Breast epithelium (tissue), 3 donors: Measurements from ENCODE around the gene POLDIP2.

ENCODE experiments used
- CTCF ChIP-seq, 3 donors: fragments of 450-650 bp; IDR thresholded peaks; one replicate each; pipeline ENCODE4 v1.5.1; 2016 to 2017; ENCODE audit warnings: antibody characterized with exemption in 3 of 3, mild to moderate bottlenecking in 3 of 3, moderate library complexity in 3 of 3
- POLR2AphosphoS5 ChIP-seq, 3 donors: sonication (generic); formaldehyde crosslinking; IDR thresholded peaks; one replicate each; pipeline ENCODE4 v1.6.1; 2017; ENCODE audit warnings: antibody characterized with exemption in 3 of 3

GRCh38 chr17:28390984-28391383 lies 33.7 kb upstream of the POLDIP2 start:
- no peak for TF ChIP-seq CTCF (IDR thresholded peaks at IDR 0.05)
- TF ChIP-seq POLR2AphosphoS5 (IDR thresholded peaks at IDR 0.05) = no peak
